Chondrocyte (in vitro differentiated cells): ENCODE data around the gene LTBP2. TPM values are rescaled to one million over a fixed set of nuclear protein-coding genes. Genes with fewer than 3 reads are reported as not detected.

Source experiments
- DNase-seq: peaks from one replicate; pipeline ENCODE4 v3.0.0; 2021; ENCODE audit warnings: mixed read lengths, low spot score
- H3K27ac Mint-ChIP-seq: one replicate; pipeline ENCODE4 v1.8.0; 2021; ENCODE audit warnings: mild to moderate bottlenecking, moderate library complexity, mixed read lengths; ENCODE audit not compliant: unreplicated experiment
- H3K27me3 Mint-ChIP-seq: 2 replicates; pipeline ENCODE4 v1.8.0; 2021; ENCODE audit warnings: low read depth, mixed read lengths
- H3K36me3 Mint-ChIP-seq: 2 replicates; pipeline ENCODE4 v1.8.0; 2021; ENCODE audit warnings: low read depth, mixed read lengths
- H3K4me1 Mint-ChIP-seq: 2 replicates; pipeline ENCODE4 v1.8.0; 2021; ENCODE audit warnings: low read depth, mild to moderate bottlenecking, mixed read lengths
- H3K4me3 Mint-ChIP-seq: one replicate; pipeline ENCODE4 v1.8.0; 2021; ENCODE audit warnings: mild to moderate bottlenecking, moderate library complexity, mixed read lengths; ENCODE audit not compliant: unreplicated experiment
- H3K9me3 Mint-ChIP-seq: 2 replicates; pipeline ENCODE4 v1.8.0; 2021; ENCODE audit warnings: low read depth, mixed read lengths
- total RNA-seq: library from RNA; stranded (reverse); gene quantifications from 3 replicates; pipeline ENCODE4 v1.2.1, GENCODE V29; 2021
- TF ChIP-seq, protein P1 (sequence below): fragments of 200-600 bp; sonication (generic); IDR thresholded peaks from 2 replicates; pipeline ENCODE4 v1.5.0; 2021; ENCODE audit warnings: antibody characterized with exemption, mild to moderate bottlenecking, moderate library complexity

Gene LTBP2
- total RNA-seq, 1 donor from 2014 or later, result 215 TPM

DNA sequence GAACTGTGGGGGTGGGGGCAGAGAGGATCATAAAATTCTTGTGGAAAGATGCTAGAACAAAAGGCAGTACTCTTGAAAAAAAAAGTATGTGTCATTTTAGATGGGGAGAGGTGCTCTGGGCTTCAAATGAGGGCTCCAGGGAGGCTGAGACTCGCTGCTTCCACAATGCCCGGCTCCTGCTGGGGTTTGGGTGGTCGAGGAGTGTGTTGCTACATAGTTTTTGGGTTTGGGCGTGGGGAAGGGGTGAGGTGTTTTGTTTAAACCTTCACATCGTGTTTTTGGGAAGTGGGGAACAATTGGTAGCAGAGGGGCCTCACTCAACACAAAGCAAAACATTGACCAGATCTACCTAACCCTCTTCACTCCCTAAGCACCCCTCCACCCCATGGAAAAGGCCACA is 110.3 kb downstream of the LTBP2 start:
- Mint-ChIP-seq H3K27me3 (no peaks in the 10 kb centered on the region), H3K27ac (peak overlapping the region; percentile 38), H3K4me3 (no peak overlapping the region), H3K9me3 (no peaks in the 10 kb centered on the region), H3K36me3 (peaks cover 3% of the 10 kb centered on the region), H3K4me1 (peaks cover 21% of the 10 kb centered on the region)
- TF ChIP-seq, protein P1, sequence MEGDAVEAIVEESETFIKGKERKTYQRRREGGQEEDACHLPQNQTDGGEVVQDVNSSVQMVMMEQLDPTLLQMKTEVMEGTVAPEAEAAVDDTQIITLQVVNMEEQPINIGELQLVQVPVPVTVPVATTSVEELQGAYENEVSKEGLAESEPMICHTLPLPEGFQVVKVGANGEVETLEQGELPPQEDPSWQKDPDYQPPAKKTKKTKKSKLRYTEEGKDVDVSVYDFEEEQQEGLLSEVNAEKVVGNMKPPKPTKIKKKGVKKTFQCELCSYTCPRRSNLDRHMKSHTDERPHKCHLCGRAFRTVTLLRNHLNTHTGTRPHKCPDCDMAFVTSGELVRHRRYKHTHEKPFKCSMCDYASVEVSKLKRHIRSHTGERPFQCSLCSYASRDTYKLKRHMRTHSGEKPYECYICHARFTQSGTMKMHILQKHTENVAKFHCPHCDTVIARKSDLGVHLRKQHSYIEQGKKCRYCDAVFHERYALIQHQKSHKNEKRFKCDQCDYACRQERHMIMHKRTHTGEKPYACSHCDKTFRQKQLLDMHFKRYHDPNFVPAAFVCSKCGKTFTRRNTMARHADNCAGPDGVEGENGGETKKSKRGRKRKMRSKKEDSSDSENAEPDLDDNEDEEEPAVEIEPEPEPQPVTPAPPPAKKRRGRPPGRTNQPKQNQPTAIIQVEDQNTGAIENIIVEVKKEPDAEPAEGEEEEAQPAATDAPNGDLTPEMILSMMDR, result no peak
- no peak for DNase-seq

DNA sequence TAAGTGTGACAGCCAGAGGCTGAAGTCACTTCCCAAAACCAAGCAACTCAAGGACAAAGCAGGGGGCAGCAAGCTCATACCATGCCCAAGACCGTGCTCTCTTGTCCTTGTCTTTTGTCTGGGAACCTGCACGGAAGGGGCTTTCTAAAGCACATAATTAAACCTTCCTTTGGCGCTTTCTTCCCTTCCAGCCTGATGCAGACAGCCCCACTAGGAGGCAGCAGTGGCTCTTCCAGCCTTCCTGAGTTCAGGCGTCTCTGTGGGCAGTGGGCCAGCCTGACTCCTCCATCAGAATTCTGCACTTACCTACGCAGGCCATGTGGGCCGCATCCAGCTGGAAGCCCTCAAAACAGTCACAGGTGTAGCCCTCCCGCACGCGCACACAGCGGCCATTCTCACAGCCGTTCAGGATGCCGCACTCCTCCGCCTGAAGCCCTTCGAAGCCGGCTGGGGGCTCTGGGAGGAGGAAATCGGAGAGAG is 110.9 kb downstream of the LTBP2 start:
- TF ChIP-seq, protein P1, result peak; percentile 84
- Mint-ChIP-seq H3K27me3 (no peaks in the 10 kb centered on the region), H3K9me3 (no peaks in the 10 kb centered on the region), H3K36me3 (peaks cover 3% of the 10 kb centered on the region), H3K27ac (peak overlapping the region; percentile 38), H3K4me3 (no peak overlapping the region), H3K4me1 (peaks cover 21% of the 10 kb centered on the region)
- no peak for DNase-seq

DNA sequence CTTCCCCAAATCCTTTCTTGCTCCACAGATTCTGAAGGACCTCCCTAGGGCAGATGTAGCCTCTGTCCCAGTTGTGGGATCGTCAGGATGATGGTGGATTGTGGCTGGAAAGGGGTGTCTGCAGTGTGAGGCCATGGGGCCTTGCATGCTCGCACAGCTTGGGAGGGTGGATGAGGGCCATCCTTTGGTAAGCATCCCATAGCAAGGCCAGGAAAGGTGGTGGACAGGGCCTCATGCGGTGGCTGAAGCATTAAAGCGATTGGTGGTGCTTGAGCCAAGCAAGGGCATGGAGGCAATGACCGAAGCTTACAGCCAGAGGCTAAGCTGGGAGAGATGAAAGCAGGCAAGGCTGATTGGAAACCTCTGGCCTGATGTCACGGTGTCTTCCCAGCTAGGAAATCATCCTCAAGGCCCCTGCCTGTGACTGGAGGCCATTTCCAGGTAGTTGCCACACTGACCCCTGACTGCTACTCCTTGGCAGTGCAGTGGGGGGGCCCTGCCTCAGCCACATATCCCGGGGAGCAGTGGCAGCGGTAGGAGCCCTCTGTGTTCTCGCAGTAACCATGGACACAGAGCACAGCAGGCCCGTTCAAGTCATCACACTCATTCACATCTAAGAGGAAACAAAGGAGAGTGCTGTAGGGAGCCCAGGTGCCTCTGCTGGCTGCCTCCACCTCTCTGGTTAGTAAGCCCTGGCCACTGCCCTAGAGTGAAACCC is 111.5 kb downstream of the LTBP2 start:
- TF ChIP-seq, protein P1, result no peak
- Mint-ChIP-seq H3K9me3 (no peaks in the 10 kb centered on the region), H3K36me3 (peaks cover 3% of the 10 kb centered on the region), H3K4me3 (no peak overlapping the region), H3K27me3 (no peaks in the 10 kb centered on the region), H3K4me1 (peaks cover 22% of the 10 kb centered on the region), H3K27ac (peak overlapping the region; percentile 38)
- DNase-seq, result no peak

DNA sequence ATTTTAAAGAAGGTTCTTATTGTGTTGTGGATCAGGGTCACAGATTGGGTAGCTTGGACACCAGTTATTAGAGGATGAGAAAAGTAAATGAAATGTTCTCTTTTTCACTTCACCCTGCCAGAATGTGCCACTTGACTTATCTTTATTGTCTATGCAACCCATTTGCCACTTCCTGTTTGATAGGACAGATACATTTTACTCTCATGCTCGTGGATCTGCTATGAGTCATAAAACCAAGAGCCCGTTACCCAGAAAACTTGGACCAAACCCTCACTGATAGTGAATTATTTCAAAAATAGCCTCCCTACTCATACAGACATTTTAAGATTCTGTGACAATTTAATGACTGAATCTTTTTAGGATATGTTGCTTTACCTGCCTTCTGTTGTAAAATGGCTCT is 116.7 kb downstream of the LTBP2 start:
- no peak for DNase-seq
- Mint-ChIP-seq H3K4me1 (peaks cover 26% of the 10 kb centered on the region), H3K4me3 (no peak overlapping the region), H3K36me3 (no peaks in the 10 kb centered on the region), H3K27ac (no peak overlapping the region), H3K27me3 (no peaks in the 10 kb centered on the region), H3K9me3 (no peaks in the 10 kb centered on the region)
- TF ChIP-seq, protein P1, result no peak

DNA sequence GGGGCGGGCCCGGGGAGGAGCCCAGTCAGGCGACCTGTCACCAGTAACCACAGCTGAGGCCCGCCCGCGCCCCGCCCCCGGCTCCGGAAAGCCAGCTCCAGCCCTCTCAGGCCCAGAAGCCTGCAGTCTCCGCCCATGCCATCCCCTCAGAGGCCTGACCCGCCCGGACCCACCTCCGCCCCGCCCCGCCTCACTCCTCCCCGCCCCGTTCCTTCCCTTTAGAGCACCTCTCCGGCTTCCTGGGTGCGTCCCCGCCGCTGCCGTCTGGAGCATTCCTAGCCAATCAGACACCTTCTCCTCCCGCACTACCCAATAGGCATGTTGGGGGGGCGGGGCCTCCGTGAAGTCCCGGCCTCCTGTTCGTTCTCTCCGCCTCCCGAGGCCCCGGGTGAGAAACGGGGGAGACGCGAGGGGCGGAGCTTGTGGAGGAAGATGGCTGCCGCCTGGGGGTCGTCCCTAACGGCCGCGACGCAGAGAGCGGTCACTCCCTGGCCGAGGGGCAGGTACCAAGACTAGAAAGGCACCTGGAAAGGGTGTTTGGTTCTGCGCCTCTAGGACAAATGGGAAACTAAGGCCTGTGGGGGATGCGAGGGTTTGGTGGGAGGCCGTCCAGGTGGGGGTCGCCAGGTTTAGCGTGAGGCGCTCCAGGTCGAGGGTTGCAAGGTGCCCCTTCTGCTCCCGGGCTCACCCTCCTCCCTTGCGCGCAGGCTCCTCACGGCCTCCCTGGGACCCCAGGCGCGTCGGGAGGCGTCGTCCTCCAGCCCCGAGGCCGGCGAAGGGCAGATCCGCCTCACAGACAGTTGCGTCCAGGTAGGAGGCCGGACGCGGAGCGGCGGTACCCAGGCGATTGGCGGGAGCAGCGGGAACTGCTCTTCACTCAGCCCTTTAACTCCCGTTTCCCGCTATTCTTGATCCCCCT is 118.4 kb downstream of the LTBP2 start, which contains the start of gene ISCA2:
Gene ISCA2 (plus strand): TSS at position 423 of the 919 bp plus-strand sequence. CDS start 10 bp downstream, at position 433.
- Mint-ChIP-seq H3K36me3 (no peaks in the 10 kb centered on the region), H3K9me3 (no peaks in the 10 kb centered on the region), H3K4me3 (no peak within 1 kb of the TSS), H3K27ac (peak within 1 kb of the TSS; percentile 85), H3K4me1 (peaks cover 29% of the 10 kb centered on the region), H3K27me3 (no peaks in the 10 kb centered on the region)
- peak; percentile 100 for DNase-seq
- TF ChIP-seq, protein P1, result no peak
